Coronary artery (tissue), 2 donors: ENCODE measurements around the gene NAPB.

Experiments used
- DNase-seq: peaks from one replicate; pipeline ENCODE4 v3.0.0-alpha.2; 2017; ENCODE audit warnings: low spot score
- H3K27ac ChIP-seq, 2 donors: fragments of 200-600 bp; sonication (generic); one replicate each; pipeline ENCODE4 v1.5.1; 2016 to 2019
- H3K4me3 ChIP-seq: fragments of 200-600 bp; sonication (generic); 2 replicates; pipeline ENCODE4 v1.5.1; 2016; ENCODE audit warnings: mild to moderate bottlenecking, moderate library complexity
- TF ChIP-seq, protein P1 (sequence below): fragments of 200-600 bp; sonication (generic); IDR thresholded peaks from one replicate; pipeline ENCODE4 v1.5.1; 2019; ENCODE audit warnings: antibody characterized with exemption

The NAPB gene

GRCh38 chr20:23396950-23397627 is 24.2 kb downstream of the NAPB start:
- H3K4me3 ChIP-seq = no peak overlapping the region
- no peak overlapping the region for H3K27ac ChIP-seq
- no peak for DNase-seq
- TF ChIP-seq, protein P1, sequence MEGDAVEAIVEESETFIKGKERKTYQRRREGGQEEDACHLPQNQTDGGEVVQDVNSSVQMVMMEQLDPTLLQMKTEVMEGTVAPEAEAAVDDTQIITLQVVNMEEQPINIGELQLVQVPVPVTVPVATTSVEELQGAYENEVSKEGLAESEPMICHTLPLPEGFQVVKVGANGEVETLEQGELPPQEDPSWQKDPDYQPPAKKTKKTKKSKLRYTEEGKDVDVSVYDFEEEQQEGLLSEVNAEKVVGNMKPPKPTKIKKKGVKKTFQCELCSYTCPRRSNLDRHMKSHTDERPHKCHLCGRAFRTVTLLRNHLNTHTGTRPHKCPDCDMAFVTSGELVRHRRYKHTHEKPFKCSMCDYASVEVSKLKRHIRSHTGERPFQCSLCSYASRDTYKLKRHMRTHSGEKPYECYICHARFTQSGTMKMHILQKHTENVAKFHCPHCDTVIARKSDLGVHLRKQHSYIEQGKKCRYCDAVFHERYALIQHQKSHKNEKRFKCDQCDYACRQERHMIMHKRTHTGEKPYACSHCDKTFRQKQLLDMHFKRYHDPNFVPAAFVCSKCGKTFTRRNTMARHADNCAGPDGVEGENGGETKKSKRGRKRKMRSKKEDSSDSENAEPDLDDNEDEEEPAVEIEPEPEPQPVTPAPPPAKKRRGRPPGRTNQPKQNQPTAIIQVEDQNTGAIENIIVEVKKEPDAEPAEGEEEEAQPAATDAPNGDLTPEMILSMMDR = no peak

DNA sequence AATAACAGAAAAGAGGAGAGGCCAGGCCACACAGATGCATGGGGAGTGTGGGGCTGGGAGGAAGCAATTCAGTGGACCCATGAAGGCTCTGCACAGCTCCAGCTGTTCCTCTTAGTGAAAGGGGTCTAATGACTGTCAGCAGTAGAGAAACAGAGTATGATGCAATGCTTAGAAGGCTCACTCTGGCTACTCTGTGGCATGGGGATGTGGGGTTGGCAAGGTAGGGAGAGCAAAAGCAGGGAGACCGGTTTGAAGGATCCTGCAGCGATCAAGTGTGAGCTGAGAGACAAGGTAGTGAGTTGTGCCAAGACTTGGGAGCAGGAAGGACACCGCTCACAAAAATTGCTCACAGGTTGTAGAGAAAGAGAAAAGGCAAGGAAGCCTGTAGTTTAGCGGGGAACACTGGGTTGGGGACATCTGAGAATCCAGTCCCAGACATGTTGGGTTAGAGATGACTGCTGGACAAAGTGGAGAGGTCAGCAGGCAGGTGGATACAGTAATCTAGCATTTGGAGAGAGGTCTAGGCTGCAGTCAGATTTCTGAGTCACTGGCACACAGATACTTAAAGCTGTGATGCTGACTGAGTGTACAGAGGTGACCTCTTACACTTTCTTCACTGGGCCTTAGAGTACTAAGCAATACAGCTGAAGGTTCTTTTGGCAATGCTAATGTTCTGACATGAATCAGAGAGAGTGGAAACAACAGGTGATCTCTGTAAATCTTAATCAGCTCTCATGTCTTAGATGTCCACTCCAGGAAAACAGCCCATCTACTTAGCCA is 27.1 kb downstream of the NAPB start:
- Histone ChIP-seq H3K4me3 (no peak overlapping the region), H3K27ac (no peak overlapping the region)
- no peak for DNase-seq
- TF ChIP-seq, protein P1 = no peak

DNA sequence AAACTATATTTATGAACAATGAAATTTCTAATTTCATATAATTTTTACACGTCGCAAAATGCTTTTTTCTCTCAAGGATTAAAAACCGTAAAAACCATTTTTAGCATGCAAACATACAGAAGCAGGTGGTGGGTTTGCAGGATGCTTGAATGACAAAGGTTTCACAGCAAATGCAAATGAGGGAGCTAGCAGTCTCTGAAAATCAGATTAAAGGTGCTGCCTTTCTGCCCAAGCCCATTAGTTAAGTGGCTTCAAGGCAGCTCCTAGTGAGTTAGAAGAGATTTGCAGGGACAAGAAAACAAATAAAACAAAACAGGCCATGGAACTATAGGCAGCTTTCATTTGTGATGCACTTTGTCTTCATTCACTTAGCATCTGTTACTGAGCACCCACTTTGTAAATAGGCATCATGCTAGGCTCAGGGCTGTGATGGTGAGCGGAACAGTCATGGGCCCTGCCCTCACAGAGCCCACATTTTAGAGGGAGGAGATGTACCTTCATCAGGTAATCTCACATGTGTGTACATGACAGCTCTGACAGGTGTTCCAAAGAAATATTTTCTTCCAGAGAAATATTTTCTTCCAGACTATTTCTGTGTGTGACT is 29.5 kb downstream of the NAPB start:
- TF ChIP-seq, protein P1 = no peak
- DNase-seq = no peak
- no peak overlapping the region for H3K27ac ChIP-seq
- H3K4me3 ChIP-seq = no peak overlapping the region

- H3K27ac ChIP-seq = no peak overlapping the region
- no peak overlapping the region for H3K4me3 ChIP-seq
- TF ChIP-seq, protein P1 = no peak
- DNase-seq = no peak
Measured at GRCh38 chr20:23390091-23390774, 31.1 kb downstream of the NAPB start.

GRCh38 chr20:23387118-23387443 is 34.2 kb downstream of the NAPB start:
- DNase-seq = no peak
- no peak overlapping the region for H3K27ac ChIP-seq
- TF ChIP-seq, protein P1 = no peak
- no peak overlapping the region for H3K4me3 ChIP-seq

GRCh38 chr20:23386304-23387117 is 34.8 kb downstream of the NAPB start:
- TF ChIP-seq, protein P1 = no peak
- DNase-seq = no peak
- no peak overlapping the region for H3K4me3 ChIP-seq
- H3K27ac ChIP-seq = no peak overlapping the region
